T-cell (primary cell): ENCODE measurements around the gene PPP1R1C. TPM values are rescaled to one million over a fixed set of nuclear protein-coding genes. Genes with fewer than 3 reads are reported as not detected.

Source experiments
- ATAC-seq, 4 experiments: fragments of 200-7000 bp in 3 of 4; fragments of 150-1000 bp in 1 of 4; cut with Tn5 transposase; replicated peaks in 1 of 4; 1 replicate in 3 of 4; 2 replicates in 1 of 4; pipeline ENCODE4 v1.10.0; 2021; ENCODE audit warnings: moderate library complexity in 3 of 4, mild to moderate bottlenecking in 2 of 4, moderate number of reproducible peaks in 1 of 4
- CTCF ChIA-PET, 2 donors: fragments of 300-600 bp; sonication (Branson Sonifier 250); formaldehyde crosslinking; loops; one replicate each; lab custom pipeline; 2022; ENCODE audit warnings: antibody characterized with exemption in 2 of 2; lab: Charles Lee
- POLR2A ChIA-PET, 2 donors: fragments of 300-600 bp; sonication (Branson Sonifier 250); formaldehyde crosslinking; loops; one replicate each; lab custom pipeline; 2022; ENCODE audit warnings: antibody characterized with exemption in 2 of 2; lab: Charles Lee
- DNase-seq, 35 experiments: peaks; one replicate each; pipeline versions ENCODE4 v3.0.0 to v3.0.0-alpha.2; 2013 to 2023
- H3K27ac ChIP-seq: one replicate; pipeline ENCODE4 v1.5.1; 2013; ENCODE audit warnings: low read length
- H3K27me3 ChIP-seq, 2 experiments: replicated peaks in 1 of 2; 1 replicate in 1 of 2; 2 replicates in 1 of 2; pipeline versions ENCODE4 v1.6.1 to v1.7.0; 2013; ENCODE audit warnings: low read length in 1 of 2, mixed read lengths in 1 of 2; ENCODE audit not compliant: control insufficient read depth in 2 of 2, insufficient read depth in 2 of 2; ENCODE audit errors: extremely low read depth in 1 of 2
- H3K36me3 ChIP-seq, 2 donors: 1 replicate in 1 of 2; 2 replicates in 1 of 2; pipeline versions ENCODE4 v1.6.1 to v1.7.0; 2013; ENCODE audit warnings: low read length in 1 of 2; ENCODE audit not compliant: control insufficient read depth in 2 of 2, insufficient read depth in 1 of 2; ENCODE audit errors: extremely low read depth in 1 of 2
- H3K4me1 ChIP-seq, 2 experiments: 1 replicate in 1 of 2; 2 replicates in 1 of 2; pipeline versions ENCODE4 v1.6.1 to v1.7.0; 2013; ENCODE audit warnings: low read length in 2 of 2, mixed read lengths in 1 of 2; ENCODE audit not compliant: insufficient read depth in 2 of 2, control insufficient read depth in 1 of 2; ENCODE audit errors: extremely low read depth in 1 of 2
- H3K4me3 ChIP-seq, 2 donors: 1 replicate in 1 of 2; 2 replicates in 1 of 2; pipeline versions ENCODE4 v1.5.1 to v1.7.0; 2013; ENCODE audit warnings: mild to moderate bottlenecking in 2 of 2, low read length in 1 of 2, moderate library complexity in 1 of 2; ENCODE audit not compliant: control insufficient read depth in 1 of 2; ENCODE audit errors: extremely low read depth in 1 of 2
- H3K9me3 ChIP-seq: 2 replicates; pipeline ENCODE4 v1.7.0; 2013
- H3K27ac Mint-ChIP-seq, 2 donors: one replicate each; pipeline ENCODE4 v1.8.0; 2020 to 2021; ENCODE audit warnings: mild to moderate bottlenecking in 2 of 2, mixed read lengths in 2 of 2
- H3K27me3 Mint-ChIP-seq, 2 donors: one replicate each; pipeline ENCODE4 v1.8.0; 2021 to 2022; ENCODE audit warnings: mixed read lengths in 2 of 2
- H3K36me3 Mint-ChIP-seq: one replicate; pipeline ENCODE4 v1.8.0; 2021; ENCODE audit warnings: mixed read lengths
- H3K4me1 Mint-ChIP-seq, 3 donors: one replicate each; pipeline ENCODE4 v1.8.0; 2020 to 2022; ENCODE audit warnings: mixed read lengths in 3 of 3, mild to moderate bottlenecking in 1 of 3
- H3K4me3 Mint-ChIP-seq, 3 donors: one replicate each; pipeline ENCODE4 v1.8.0; 2020 to 2022; ENCODE audit warnings: mild to moderate bottlenecking in 3 of 3, mixed read lengths in 3 of 3, moderate library complexity in 3 of 3
- H3K9me3 Mint-ChIP-seq, 3 donors: one replicate each; pipeline ENCODE4 v1.8.0; 2020 to 2022; ENCODE audit warnings: mixed read lengths in 3 of 3
- WGBS: methylation state at CpG from one replicate; pipeline ENCODE4 v1.1.5; 2013; ENCODE audit warnings: missing lambda C conversion rate; ENCODE audit not compliant: insufficient coverage; 5-methylcytosine and 5-hydroxymethylcytosine counted together
- total RNA-seq, 35 experiments: library from RNA in 6 of 35; stranded (reverse) in 6 of 35; fragments of 120-200 nt in 1 of 35; gene quantifications; one replicate each; pipeline versions ENCODE4 v1.2.1 to v1.2.4 and lab custom pipeline; 2013 to 2026

Gene PPP1R1C
- total RNA-seq, 5 donors from 2014 or later (not counting 1 experiment from before 2014, with no cell fraction given), result not detected

DNA sequence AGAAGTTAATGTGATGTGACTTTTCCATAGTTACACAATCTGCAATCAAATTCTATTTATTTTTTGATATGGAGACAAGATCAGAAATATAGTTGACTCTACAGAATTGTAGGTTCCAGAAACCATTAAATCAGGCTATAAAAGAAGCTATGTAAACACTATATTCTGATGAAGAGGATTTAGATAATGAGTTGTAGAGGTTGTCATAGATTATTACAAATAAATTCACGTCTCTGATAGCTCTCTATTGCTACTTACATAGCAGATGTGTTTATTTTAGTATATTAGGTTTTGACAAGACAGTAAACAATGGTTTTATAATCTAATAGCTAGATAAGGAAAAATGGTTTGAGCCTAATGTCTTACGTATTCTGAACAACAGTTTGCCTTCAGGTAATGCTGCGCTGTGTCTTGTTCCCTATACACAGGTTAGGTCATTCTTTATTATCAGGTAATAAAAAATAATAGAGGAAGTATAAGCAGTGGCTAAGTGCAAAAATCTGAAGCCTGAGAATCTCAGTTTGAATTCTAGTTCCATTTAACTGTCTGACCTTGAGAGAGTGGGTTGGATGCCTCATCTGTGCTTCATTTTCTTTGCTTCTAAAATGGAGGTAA, 93.4 kb downstream of the PPP1R1C start:
- H3K27ac ChIP-seq, result no peak overlapping the region
- ChIA-PET CTCF (interaction anchor here in 1 of 2 donors (1.8 kb wide), 1 partner anchor 336 kb away, joined by 5 read pairs; no protein-coding TSS in a partner anchor), POLR2A (no interaction called here)
- Mint-ChIP-seq H3K27ac (no peak overlapping the region), H3K27me3 (no peaks in the 10 kb centered on the region), H3K36me3 (no peaks in the 10 kb centered on the region), H3K4me3 (no peak overlapping the region), H3K4me1 (no peaks in the 10 kb centered on the region), H3K9me3 (no peaks in the 10 kb centered on the region)
- no peak overlapping the region for H3K4me3 ChIP-seq
- no peaks in the 10 kb centered on the region for H3K9me3 ChIP-seq
- ATAC-seq, result no peak
- no peaks in the 10 kb centered on the region for H3K36me3 ChIP-seq
- no peak for DNase-seq
- WGBS, result no CpG with 5 or more reads among the region's 3 CpGs
- H3K4me1 ChIP-seq, result no peaks in the 10 kb centered on the region
- peaks cover 0 to 4% of the 10 kb centered on the region in 2 experiments for H3K27me3 ChIP-seq

DNA sequence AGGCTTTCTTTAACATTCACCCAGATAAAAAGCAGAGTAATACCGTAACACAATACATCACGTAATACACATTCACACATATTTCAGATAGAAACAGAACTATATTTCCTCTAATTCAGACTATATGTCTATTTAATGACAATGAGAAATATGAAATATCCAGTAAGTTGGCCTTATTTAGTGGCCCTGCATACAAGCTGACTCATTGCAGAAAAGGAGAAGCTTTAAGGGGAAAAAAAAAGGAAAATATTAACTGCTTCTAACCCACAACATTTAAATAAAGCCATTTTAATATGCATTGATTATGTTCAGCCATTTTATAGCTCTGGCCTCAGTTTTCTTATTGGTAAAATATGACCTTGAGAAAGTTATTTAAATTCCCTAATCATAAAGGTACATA, 94.8 kb downstream of the PPP1R1C start:
- Histone ChIP-seq H3K27me3 (peaks cover 0 to 4% of the 10 kb centered on the region in 2 experiments), H3K9me3 (no peaks in the 10 kb centered on the region), H3K27ac (no peak overlapping the region), H3K4me1 (no peaks in the 10 kb centered on the region), H3K36me3 (no peaks in the 10 kb centered on the region), H3K4me3 (no peak overlapping the region)
- Mint-ChIP-seq H3K27ac (no peak overlapping the region), H3K4me3 (no peak overlapping the region), H3K27me3 (peaks cover 0 to 1% of the 10 kb centered on the region in 2 donors), H3K4me1 (no peaks in the 10 kb centered on the region), H3K9me3 (no peaks in the 10 kb centered on the region), H3K36me3 (no peaks in the 10 kb centered on the region)
- POLR2A ChIA-PET, result no interaction called here
- WGBS, result no CpG with 5 or more reads among the region's 2 CpGs
- no peak for DNase-seq
- CTCF ChIA-PET, result no interaction called here
- no peak for ATAC-seq

DNA sequence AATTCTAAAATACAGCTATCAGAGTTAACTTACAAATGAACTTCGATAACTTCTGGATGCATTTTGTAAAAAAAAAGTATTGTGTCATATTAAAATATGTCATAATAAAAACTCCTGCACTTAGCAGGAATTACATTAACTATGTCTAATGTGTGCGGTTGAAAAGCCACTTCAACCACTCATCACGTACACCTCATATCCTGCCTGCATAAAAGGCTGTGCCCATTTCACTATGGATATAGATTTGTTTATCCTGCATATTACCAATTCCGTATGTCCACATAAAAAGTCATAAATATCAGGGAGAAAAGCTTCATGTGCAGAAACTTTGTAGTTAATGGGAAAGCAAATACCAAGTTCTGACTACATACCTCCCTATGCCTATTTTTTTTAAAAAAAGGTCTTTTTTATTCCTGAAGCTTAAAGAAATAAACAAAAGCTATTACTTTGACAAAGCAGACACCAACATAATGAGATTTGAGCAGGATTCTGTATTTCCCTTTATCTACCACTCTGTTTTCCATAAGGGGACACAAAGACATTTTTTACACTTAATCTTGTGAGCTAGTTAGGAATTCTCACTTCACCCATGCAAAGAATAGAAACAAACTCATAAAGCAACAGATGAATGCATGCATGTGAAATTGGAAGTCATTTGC, 96.1 kb downstream of the PPP1R1C start:
- no peak for DNase-seq
- no CpG with 5 or more reads among the region's 4 CpGs for WGBS
- no peak overlapping the region for H3K27ac ChIP-seq
- POLR2A ChIA-PET, result interaction anchor here in 1 of 2 donors (0.6 to 0.7 kb wide), 2 partner anchors 57 to 549 kb away, joined by 3 read pairs; no protein-coding TSS in a partner anchor
- peaks cover 0 to 3% of the 10 kb centered on the region in 2 donors for H3K27me3 Mint-ChIP-seq
- no peaks in the 10 kb centered on the region for H3K9me3 Mint-ChIP-seq
- no peaks in the 10 kb centered on the region for H3K9me3 ChIP-seq
- H3K4me3 ChIP-seq, result no peak overlapping the region
- no peak overlapping the region for H3K27ac Mint-ChIP-seq
- ATAC-seq, result no peak
- no peaks in the 10 kb centered on the region for H3K36me3 Mint-ChIP-seq
- peaks cover 0 to 4% of the 10 kb centered on the region in 2 experiments for H3K27me3 ChIP-seq
- no peaks in the 10 kb centered on the region for H3K4me1 Mint-ChIP-seq
- H3K4me1 ChIP-seq, result no peaks in the 10 kb centered on the region
- CTCF ChIA-PET, result interaction anchor here in 1 of 2 donors (0.9 kb wide), 1 partner anchor 342 kb away, joined by 3 read pairs; no protein-coding TSS in a partner anchor
- H3K4me3 Mint-ChIP-seq, result no peak overlapping the region
- no peaks in the 10 kb centered on the region for H3K36me3 ChIP-seq

DNA sequence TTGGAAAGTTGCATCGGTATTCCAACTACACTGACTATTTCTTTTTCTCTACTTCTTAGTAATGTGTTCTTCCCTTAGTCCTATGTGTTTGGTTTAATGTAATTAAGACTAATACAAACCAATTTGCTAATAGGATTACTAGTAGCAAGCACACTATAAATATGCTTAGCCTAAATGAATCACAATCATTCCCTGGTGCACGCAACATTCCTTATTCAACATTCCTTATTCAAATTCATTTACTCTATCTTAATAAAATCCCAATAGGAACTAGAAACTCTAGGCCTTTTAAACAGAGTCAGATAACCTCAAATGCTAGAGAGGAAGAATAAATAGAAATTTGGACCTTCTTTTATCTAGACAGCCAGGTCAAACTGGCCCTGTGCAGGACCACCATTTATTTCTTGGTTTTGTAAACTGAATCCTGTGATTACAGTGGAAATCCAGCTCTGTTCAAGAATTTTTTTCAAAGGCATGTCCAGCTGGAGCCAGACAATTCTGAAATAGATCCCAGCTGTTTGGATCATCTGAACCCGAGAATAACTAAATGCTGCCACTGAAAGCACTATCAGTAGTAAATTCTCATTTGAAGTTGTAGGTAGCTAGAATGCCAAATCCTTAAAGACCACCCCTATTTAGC, 103.1 kb downstream of the PPP1R1C start:
- Histone ChIP-seq H3K36me3 (no peaks in the 10 kb centered on the region), H3K27me3 (peaks cover 0 to 5% of the 10 kb centered on the region in 2 experiments), H3K9me3 (no peaks in the 10 kb centered on the region), H3K27ac (no peak overlapping the region), H3K4me1 (no peaks in the 10 kb centered on the region), H3K4me3 (no peak overlapping the region)
- POLR2A ChIA-PET, result no interaction called here
- peaks cover 8 to 9% of the 10 kb centered on the region in 2 donors for H3K27me3 Mint-ChIP-seq
- no peak overlapping the region for H3K4me3 Mint-ChIP-seq
- CTCF ChIA-PET, result no interaction called here
- ATAC-seq, result no peak
- no peaks in the 10 kb centered on the region for H3K36me3 Mint-ChIP-seq
- H3K27ac Mint-ChIP-seq, result no peak overlapping the region
- no peaks in the 10 kb centered on the region for H3K4me1 Mint-ChIP-seq
- H3K9me3 Mint-ChIP-seq, result peaks cover 0 to 3% (median 0%) of the 10 kb centered on the region in 3 donors
- WGBS, result no CpG with 5 or more reads among the region's 3 CpGs
- DNase-seq, result no peak

DNA sequence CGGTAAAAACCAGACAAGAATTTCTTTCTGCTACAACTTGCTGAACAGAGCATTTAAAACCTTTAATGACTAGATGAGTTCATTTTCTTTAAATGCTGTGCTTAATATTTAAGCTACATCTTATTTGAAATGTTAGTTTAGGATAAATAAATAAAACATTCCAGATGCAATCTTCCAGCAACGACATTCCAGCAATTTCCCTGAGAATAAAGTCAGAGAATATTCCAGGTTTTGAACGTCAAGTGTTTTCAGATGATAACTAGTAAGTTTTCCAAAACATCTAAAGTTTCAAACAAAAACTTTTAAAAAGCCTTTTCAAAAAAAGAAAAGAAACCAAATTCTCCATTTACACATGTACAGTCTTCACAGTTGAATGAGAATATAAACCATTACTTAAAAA, 104.8 kb downstream of the PPP1R1C start:
- Mint-ChIP-seq H3K4me3 (no peak overlapping the region), H3K9me3 (peaks cover 0 to 3% (median 0%) of the 10 kb centered on the region in 3 donors), H3K27me3 (peaks cover 7 to 8% of the 10 kb centered on the region in 2 donors), H3K27ac (no peak overlapping the region), H3K36me3 (no peaks in the 10 kb centered on the region), H3K4me1 (no peaks in the 10 kb centered on the region)
- DNase-seq (no peak), ATAC-seq (no peak)
- Histone ChIP-seq H3K4me3 (no peak overlapping the region), H3K36me3 (no peaks in the 10 kb centered on the region), H3K27ac (no peak overlapping the region), H3K9me3 (no peaks in the 10 kb centered on the region), H3K27me3 (peaks cover 0 to 5% of the 10 kb centered on the region in 2 experiments), H3K4me1 (no peaks in the 10 kb centered on the region)
- ChIA-PET POLR2A (no interaction called here), CTCF (no interaction called here)
- no CpG with 5 or more reads among the region's 3 CpGs for WGBS

DNA sequence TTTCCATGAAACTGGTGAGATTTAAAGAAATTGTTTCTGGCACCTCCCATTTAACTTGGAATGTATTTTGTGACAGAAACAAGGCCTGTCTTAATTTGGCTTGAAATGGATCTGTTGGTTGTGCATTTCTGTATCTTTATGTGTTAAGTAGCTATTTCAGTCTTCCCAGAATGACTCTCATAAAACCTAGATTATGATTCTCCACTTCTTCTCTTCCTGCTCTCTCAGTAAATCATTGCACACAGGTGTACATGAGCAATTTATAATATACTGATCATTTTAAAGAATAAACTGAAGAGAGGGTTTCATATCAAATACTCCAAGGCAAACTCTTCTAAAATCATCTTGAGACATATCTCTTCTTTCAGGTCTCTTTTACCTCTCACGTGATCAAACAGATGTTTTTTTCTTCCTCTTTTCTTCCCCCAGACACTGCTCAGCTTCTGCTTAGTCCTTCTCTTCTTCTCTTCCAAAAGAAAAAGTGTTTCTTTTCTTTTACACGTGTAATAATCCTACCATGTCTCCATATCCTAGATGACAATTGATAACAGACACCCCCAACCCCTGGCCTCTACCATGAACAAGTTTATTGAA, 112.0 kb downstream of the PPP1R1C start:
- Mint-ChIP-seq H3K4me1 (no peaks in the 10 kb centered on the region), H3K9me3 (peaks cover 0 to 3% (median 0%) of the 10 kb centered on the region in 3 donors), H3K27ac (no peak overlapping the region), H3K27me3 (peaks cover 0 to 3% of the 10 kb centered on the region in 2 donors), H3K36me3 (no peaks in the 10 kb centered on the region), H3K4me3 (no peak overlapping the region)
- ChIA-PET POLR2A (no interaction called here), CTCF (no interaction called here)
- no peak overlapping the region for H3K27ac ChIP-seq
- 20% methylated on average over 2 of the region's 2 CpGs for WGBS
- peaks cover 0 to 5% of the 10 kb centered on the region in 2 experiments for H3K27me3 ChIP-seq
- H3K4me3 ChIP-seq, result no peak overlapping the region
- no peaks in the 10 kb centered on the region for H3K9me3 ChIP-seq
- DNase-seq (no peak), ATAC-seq (no peak)
- H3K36me3 ChIP-seq, result no peaks in the 10 kb centered on the region
- no peaks in the 10 kb centered on the region for H3K4me1 ChIP-seq
